ENCODE measurements around the gene ARHGAP40. TPM values are rescaled to one million over a fixed set of nuclear protein-coding genes. Genes with fewer than 3 reads are reported as not detected.

ARHGAP40 gene
- total and polyA plus RNA-seq, 7 experiments from 2014 or later: not detected

DNA sequence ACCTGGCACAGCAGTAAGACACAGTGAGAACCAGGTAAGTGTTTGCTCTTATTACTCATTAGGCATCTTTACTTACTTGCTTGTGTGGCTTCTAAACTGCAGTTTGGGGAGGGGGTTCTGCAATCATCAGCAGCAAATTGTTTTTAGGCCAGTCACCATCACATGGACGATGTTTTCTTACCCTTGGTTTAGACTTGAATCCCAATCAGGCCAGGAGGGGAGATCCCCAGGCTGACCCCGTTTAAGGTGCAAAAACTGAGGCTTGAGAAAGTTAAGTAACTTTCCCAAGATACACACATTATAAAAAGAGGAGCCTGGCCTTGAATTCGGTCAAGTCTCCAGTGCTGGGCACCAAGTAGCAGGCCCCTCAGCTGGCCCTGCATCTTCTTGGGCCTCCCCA lies 70.9 kb downstream of the ARHGAP40 start:
- H3K9me3 ChIP-seq (ENCODE audit: control insufficient read depth in 2 of 3, low read length in 3 of 3): no peaks in the 10 kb centered on the region
- POLR2A ChIA-PET: no interaction called here
- DNase-seq (no peak), ATAC-seq (no peak)
- intact Hi-C loops (cut with micrococcal nuclease): no loop called here
- Mint-ChIP-seq H3K27me3 (peaks cover 29 to 65% (median 60%) of the 10 kb centered on the region in 5 donors), H3K27ac (no peak overlapping the region), H3K4me1 (peaks cover 6 to 17% (median 9%) of the 10 kb centered on the region in 7 donors), H3K9me3 (peaks cover 0 to 6% (median 0%) of the 10 kb centered on the region in 11 donors), H3K4me3 (no peak overlapping the region), H3K36me3 (no peaks in the 10 kb centered on the region)
- H3K4me1 ChIP-seq (ENCODE audit: control insufficient read depth in 2 of 2, insufficient read depth in 2 of 2, low read length in 2 of 2): peaks cover 6 to 9% of the 10 kb centered on the region in 2 donors
- CTCF ChIA-PET: no interaction called here
- H3K27ac ChIP-seq (ENCODE audit: low read depth, low read length): no peak overlapping the region
- H3K36me3 ChIP-seq (ENCODE audit: control insufficient read depth in 2 of 3, insufficient read depth in 3 of 3, low read length in 3 of 3): no peaks in the 10 kb centered on the region
- H3K4me3 ChIP-seq (ENCODE audit: low read length): no peak overlapping the region
- peaks cover 4 to 22% of the 10 kb centered on the region in 2 donors for H3K27me3 ChIP-seq (ENCODE audit: control insufficient read depth in 2 of 2, insufficient read depth in 2 of 2, low read length in 2 of 2)

DNA sequence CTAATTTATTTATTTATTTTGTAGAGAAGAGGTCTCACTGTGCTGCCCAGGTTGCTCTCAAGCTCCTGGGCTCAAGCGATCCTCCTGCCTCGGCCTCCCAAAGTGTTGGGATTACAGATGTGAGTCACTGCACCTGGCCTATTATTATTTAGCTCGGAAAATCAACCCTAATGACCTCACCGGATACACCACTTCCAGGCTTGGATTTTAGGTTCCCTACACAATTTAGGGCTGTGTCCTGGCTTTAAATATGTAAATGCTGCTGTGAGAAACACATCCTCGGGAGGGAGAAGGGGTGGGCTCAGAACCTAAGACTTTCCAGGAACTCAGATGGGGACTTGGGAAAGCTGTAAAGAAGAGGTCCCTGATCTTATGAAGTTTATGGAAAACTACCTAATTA lies 71.7 kb downstream of the ARHGAP40 start:
- Histone ChIP-seq H3K27me3 (ENCODE audit: control insufficient read depth in 2 of 2, insufficient read depth in 2 of 2, low read length in 2 of 2) (peaks cover 4 to 22% of the 10 kb centered on the region in 2 donors), H3K9me3 (ENCODE audit: control insufficient read depth in 2 of 3, low read length in 3 of 3) (no peaks in the 10 kb centered on the region), H3K4me3 (ENCODE audit: low read length) (peak overlapping the region; percentile 61), H3K27ac (ENCODE audit: low read depth, low read length) (no peak overlapping the region), H3K4me1 (ENCODE audit: control insufficient read depth in 2 of 2, insufficient read depth in 2 of 2, low read length in 2 of 2) (peaks cover 6 to 9% of the 10 kb centered on the region in 2 donors), H3K36me3 (ENCODE audit: control insufficient read depth in 2 of 3, insufficient read depth in 3 of 3, low read length in 3 of 3) (no peaks in the 10 kb centered on the region)
- no peak for ATAC-seq
- intact Hi-C loops (cut with micrococcal nuclease): no loop called here
- ChIA-PET CTCF (no interaction called here), POLR2A (no interaction called here)
- H3K36me3 Mint-ChIP-seq: no peaks in the 10 kb centered on the region
- peaks cover 21 to 62% (median 55%) of the 10 kb centered on the region in 5 donors for H3K27me3 Mint-ChIP-seq
- H3K9me3 Mint-ChIP-seq: peaks cover 0 to 6% (median 0%) of the 10 kb centered on the region in 11 donors
- peak overlapping the region; percentile 64 to 91 (median 85) for H3K4me3 Mint-ChIP-seq
- H3K27ac Mint-ChIP-seq: no peak overlapping the region
- no peak for DNase-seq
- peaks cover 6 to 17% (median 9%) of the 10 kb centered on the region in 7 donors for H3K4me1 Mint-ChIP-seq

GRCh38 chr20:38673725-38674091 lies 72.1 kb downstream of the ARHGAP40 start:
- Mint-ChIP-seq H3K4me1 (peaks cover 6 to 17% (median 9%) of the 10 kb centered on the region in 7 donors), H3K27ac (peak overlapping the region in 1 of 9 donors; percentile 48)

DNA sequence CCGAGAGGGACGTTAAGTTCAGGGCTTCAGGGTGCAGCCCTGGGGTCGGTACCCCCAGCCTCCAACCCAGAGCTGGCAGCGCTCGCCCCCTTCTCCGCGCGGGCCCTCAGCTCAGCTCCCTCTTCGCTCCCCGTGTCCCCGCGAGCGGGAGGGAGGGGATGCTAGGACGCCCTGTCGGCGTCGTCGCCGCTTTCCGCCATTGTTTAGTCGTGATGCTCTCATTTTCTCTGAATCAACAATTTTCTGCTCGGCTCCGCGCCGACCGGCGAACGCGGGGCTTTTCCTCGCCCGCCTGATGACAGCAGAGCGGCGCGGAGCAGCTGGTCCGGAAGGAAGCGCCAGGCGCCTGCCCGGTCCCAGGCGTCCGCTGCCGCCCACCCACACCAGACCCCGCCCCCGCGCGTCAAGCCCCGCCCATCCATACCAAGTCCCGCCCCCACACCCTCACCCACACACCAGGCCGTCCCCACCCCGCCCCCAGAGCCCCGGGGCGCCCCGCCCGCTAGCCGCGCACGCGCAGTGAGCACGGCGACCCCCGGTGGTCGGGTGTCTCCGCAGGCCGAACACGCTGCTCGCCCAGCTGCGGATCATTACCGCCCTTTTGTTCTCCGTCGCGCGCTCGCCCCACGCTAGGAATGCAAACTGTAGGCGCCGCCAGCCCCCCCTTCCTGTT lies 72.6 kb downstream of the ARHGAP40 start:
- peak overlapping the region in 1 of 9 donors; percentile 70 for H3K27ac Mint-ChIP-seq
- peaks cover 6 to 17% (median 9%) of the 10 kb centered on the region in 7 donors for H3K4me1 Mint-ChIP-seq
- Histone ChIP-seq H3K36me3 (ENCODE audit: control insufficient read depth in 2 of 3, insufficient read depth in 3 of 3, low read length in 3 of 3) (no peaks in the 10 kb centered on the region), H3K4me1 (ENCODE audit: control insufficient read depth in 2 of 2, insufficient read depth in 2 of 2, low read length in 2 of 2) (peaks cover 6 to 9% of the 10 kb centered on the region in 2 donors), H3K4me3 (ENCODE audit: low read length) (peak overlapping the region; percentile 61), H3K27me3 (ENCODE audit: control insufficient read depth in 2 of 2, insufficient read depth in 2 of 2, low read length in 2 of 2) (peaks cover 4 to 22% of the 10 kb centered on the region in 2 donors), H3K27ac (ENCODE audit: low read depth, low read length) (no peak overlapping the region), H3K9me3 (ENCODE audit: control insufficient read depth in 2 of 3, low read length in 3 of 3) (no peaks in the 10 kb centered on the region)
- H3K27me3 Mint-ChIP-seq: peaks cover 13 to 60% (median 51%) of the 10 kb centered on the region in 5 donors
- H3K9me3 Mint-ChIP-seq: peaks cover 0 to 6% (median 0%) of the 10 kb centered on the region in 11 donors
- ATAC-seq: peak; percentile 90
- ChIA-PET POLR2A (no interaction called here), CTCF (no interaction called here)
- DNase-seq: peak in 7 of 9 donors; percentile 15 to 61 (median 24)
- no peaks in the 10 kb centered on the region for H3K36me3 Mint-ChIP-seq
- H3K4me3 Mint-ChIP-seq: peak overlapping the region; percentile 64 to 91 (median 83)
- intact Hi-C loops (cut with micrococcal nuclease): loop anchor here (1.0 kb wide), 2 partner anchors 28 to 74 kb away; partner anchors contain the start of gene ACTR5 (in 1 of the 2)

More at GRCh38 chr20:38673725-38674091, 72.1 kb downstream of the ARHGAP40 start:
- Histone ChIP-seq H3K4me3 (ENCODE audit: low read length) (peak overlapping the region; percentile 61), H3K27me3 (ENCODE audit: control insufficient read depth in 2 of 2, insufficient read depth in 2 of 2, low read length in 2 of 2) (peaks cover 4 to 22% of the 10 kb centered on the region in 2 donors), H3K36me3 (ENCODE audit: control insufficient read depth in 2 of 3, insufficient read depth in 3 of 3, low read length in 3 of 3) (no peaks in the 10 kb centered on the region), H3K9me3 (ENCODE audit: control insufficient read depth in 2 of 3, low read length in 3 of 3) (no peaks in the 10 kb centered on the region), H3K4me1 (ENCODE audit: control insufficient read depth in 2 of 2, insufficient read depth in 2 of 2, low read length in 2 of 2) (peaks cover 6 to 9% of the 10 kb centered on the region in 2 donors), H3K27ac (ENCODE audit: low read depth, low read length) (no peak overlapping the region)
- Mint-ChIP-seq H3K27me3 (peaks cover 17 to 65% (median 55%) of the 10 kb centered on the region in 5 donors), H3K4me3 (peak overlapping the region; percentile 64 to 91 (median 85)), H3K36me3 (no peaks in the 10 kb centered on the region), H3K9me3 (peaks cover 0 to 6% (median 0%) of the 10 kb centered on the region in 11 donors)
- ATAC-seq (peak; percentile 5), DNase-seq (no peak)
- intact Hi-C loops (cut with micrococcal nuclease): loop anchor here (1.0 kb wide), 2 partner anchors 27 to 75 kb away; partner anchors contain the start of gene ACTR5 (in 1 of the 2)
- ChIA-PET CTCF (no interaction called here), POLR2A (no interaction called here)

GRCh38 chr20:38674765-38675133 lies 73.1 kb downstream of the ARHGAP40 start:
- Mint-ChIP-seq H3K27me3 (peaks cover 10 to 55% (median 46%) of the 10 kb centered on the region in 5 donors), H3K9me3 (peaks cover 0 to 3% (median 0%) of the 10 kb centered on the region in 11 donors), H3K36me3 (no peaks in the 10 kb centered on the region), H3K27ac (peak overlapping the region in 3 of 9 donors; percentile 5 to 70 (median 38)), H3K4me3 (peak overlapping the region; percentile 64 to 88 (median 72)), H3K4me1 (peaks cover 6 to 17% (median 9%) of the 10 kb centered on the region in 7 donors)
- ChIA-PET CTCF (no interaction called here), POLR2A (no interaction called here)
- H3K36me3 ChIP-seq (ENCODE audit: control insufficient read depth in 2 of 3, insufficient read depth in 3 of 3, low read length in 3 of 3): no peaks in the 10 kb centered on the region
- H3K27me3 ChIP-seq (ENCODE audit: control insufficient read depth in 2 of 2, insufficient read depth in 2 of 2, low read length in 2 of 2): peaks cover 4 to 22% of the 10 kb centered on the region in 2 donors
- no peak overlapping the region for H3K4me3 ChIP-seq (ENCODE audit: low read length)
- H3K4me1 ChIP-seq (ENCODE audit: control insufficient read depth in 2 of 2, insufficient read depth in 2 of 2, low read length in 2 of 2): peaks cover 6 to 9% of the 10 kb centered on the region in 2 donors
- DNase-seq (no peak), ATAC-seq (no peak)
- H3K9me3 ChIP-seq (ENCODE audit: control insufficient read depth in 2 of 3, low read length in 3 of 3): no peaks in the 10 kb centered on the region
- intact Hi-C loops (cut with micrococcal nuclease): loop anchor here (1.0 kb wide), 2 partner anchors 28 to 74 kb away; partner anchors contain the start of gene ACTR5 (in 1 of the 2)
- no peak overlapping the region for H3K27ac ChIP-seq (ENCODE audit: low read depth, low read length)

- ChIA-PET POLR2A (no interaction called here), CTCF (no interaction called here)
- Mint-ChIP-seq H3K4me1 (peaks cover 6 to 17% (median 9%) of the 10 kb centered on the region in 7 donors), H3K36me3 (no peaks in the 10 kb centered on the region), H3K27me3 (peaks cover 26 to 58% (median 43%) of the 10 kb centered on the region in 5 donors), H3K9me3 (peaks cover 0 to 7% (median 0%) of the 10 kb centered on the region in 11 donors), H3K27ac (no peak overlapping the region), H3K4me3 (no peak overlapping the region)
- ATAC-seq: no peak
- H3K9me3 ChIP-seq (ENCODE audit: control insufficient read depth in 2 of 3, low read length in 3 of 3): no peaks in the 10 kb centered on the region
- intact Hi-C loops (cut with micrococcal nuclease): no loop called here
- no peak overlapping the region for H3K4me3 ChIP-seq (ENCODE audit: low read length)
- H3K27me3 ChIP-seq (ENCODE audit: control insufficient read depth in 2 of 2, insufficient read depth in 2 of 2, low read length in 2 of 2): peaks cover 4 to 16% of the 10 kb centered on the region in 2 donors
- no peak overlapping the region for H3K27ac ChIP-seq (ENCODE audit: low read depth, low read length)
- peaks cover 6 to 9% of the 10 kb centered on the region in 2 donors for H3K4me1 ChIP-seq (ENCODE audit: control insufficient read depth in 2 of 2, insufficient read depth in 2 of 2, low read length in 2 of 2)
- H3K36me3 ChIP-seq (ENCODE audit: control insufficient read depth in 2 of 3, insufficient read depth in 3 of 3, low read length in 3 of 3): no peaks in the 10 kb centered on the region
- DNase-seq: no peak
These were observed 75.0 kb downstream of the ARHGAP40 start for GRCh38 chr20:38676576-38676975.

Data from naive thymus-derived CD4-positive, alpha-beta T cell (primary cell).